ENCODE data around the gene GALNT7. TPM values are rescaled to one million over a fixed set of nuclear protein-coding genes. Genes with fewer than 3 reads are reported as not detected.

GALNT7 gene
- total RNA-seq, 1 experiment from 2014 or later, result 28.9 TPM

DNA sequence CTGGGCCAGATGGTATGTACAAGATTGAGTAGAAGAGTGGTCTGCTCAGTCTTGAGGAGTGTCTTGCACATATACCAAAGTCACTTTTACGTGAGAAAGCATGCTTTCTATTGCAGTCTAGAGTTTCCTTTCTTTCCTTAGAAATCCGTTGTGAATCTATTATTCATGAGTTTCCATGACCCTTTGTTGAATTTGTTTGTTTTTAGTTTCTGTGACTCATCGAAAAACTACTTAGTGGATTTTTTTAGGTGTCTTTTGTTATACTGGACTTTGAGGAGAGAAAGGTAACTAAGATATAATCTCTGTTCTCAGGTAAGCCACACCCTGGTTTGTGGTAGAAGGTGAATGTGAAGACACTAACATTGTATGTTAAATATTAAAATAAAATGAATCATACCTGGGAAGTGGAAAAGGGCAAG, 23.0 kb downstream of the GALNT7 start:
- no peak overlapping the region for H3K27ac ChIP-seq (ENCODE audit: low read length)
- H3K36me3 ChIP-seq (ENCODE audit: insufficient read depth, low read length), result no peaks in the 10 kb centered on the region
- H3K27me3 ChIP-seq (ENCODE audit: low read length), result no peaks in the 10 kb centered on the region
- H4K20me1 ChIP-seq (ENCODE audit: insufficient read depth, low read depth, low read length), result no peaks in the 10 kb centered on the region
- no peak overlapping the region for H3K4me2 ChIP-seq (ENCODE audit: low read depth, low read length, poor library complexity, severe bottlenecking)
- no peak overlapping the region for H3K9ac ChIP-seq (ENCODE audit: low read length)
- no peak for DNase-seq
- no peaks in the 10 kb centered on the region for H3K9me3 ChIP-seq (ENCODE audit: low read length)
- H2AFZ ChIP-seq (ENCODE audit: low read length), result no peak overlapping the region
- no peak overlapping the region for H3K4me3 ChIP-seq (ENCODE audit: low read length)
- peaks cover 96% of the 10 kb centered on the region for H3K79me2 ChIP-seq (ENCODE audit: low read length)
- no peaks in the 10 kb centered on the region for H3K9me2 ChIP-seq (replicated peaks; ENCODE audit: insufficient read depth, low read length)
- H3K4me1 ChIP-seq (ENCODE audit: low read length), result peaks cover 72% of the 10 kb centered on the region

DNA sequence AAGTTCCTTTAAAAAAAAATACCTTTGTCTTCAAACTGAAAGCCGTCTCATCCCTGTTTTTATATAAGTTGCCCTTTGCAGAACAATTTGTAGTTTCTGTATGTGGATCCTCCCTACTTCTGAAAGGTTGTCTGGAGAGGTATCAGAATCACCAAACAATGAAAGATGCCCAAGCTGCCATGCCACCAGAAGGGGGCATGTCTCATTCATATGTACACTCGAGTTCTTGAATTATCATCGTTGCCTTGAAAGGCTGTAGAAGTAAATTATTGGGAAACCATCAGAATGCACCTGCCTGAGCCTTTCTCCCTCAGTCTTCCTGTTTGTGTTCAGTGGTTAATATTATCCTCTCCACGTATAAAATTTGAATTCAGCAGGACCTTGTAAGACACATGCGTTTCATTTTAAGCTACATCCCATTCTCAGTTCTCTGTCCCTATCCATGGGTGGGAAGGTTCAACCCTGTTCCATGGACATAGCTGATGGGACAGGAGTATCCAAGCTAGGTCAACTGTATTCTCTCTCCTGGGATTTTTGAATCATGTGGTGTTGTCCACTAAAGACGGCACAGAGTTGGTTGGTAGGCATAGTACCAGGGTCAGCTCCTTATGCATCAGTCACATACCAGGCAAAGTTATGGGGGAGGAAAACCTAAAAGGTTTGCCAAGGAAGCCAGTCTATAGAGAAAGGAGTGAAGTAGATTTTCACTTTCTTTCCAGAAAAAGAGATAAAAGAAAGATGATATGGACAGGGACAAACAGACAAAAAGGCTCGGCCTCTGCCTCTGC, 24.0 kb downstream of the GALNT7 start:
- Histone ChIP-seq H3K9ac (ENCODE audit: low read length) (no peak overlapping the region), H3K79me2 (ENCODE audit: low read length) (peaks cover 96% of the 10 kb centered on the region), H3K4me3 (ENCODE audit: low read length) (no peak overlapping the region), H3K9me2 (replicated peaks; ENCODE audit: insufficient read depth, low read length) (no peaks in the 10 kb centered on the region), H3K36me3 (ENCODE audit: insufficient read depth, low read length) (no peaks in the 10 kb centered on the region), H3K4me2 (ENCODE audit: low read depth, low read length, poor library complexity, severe bottlenecking) (peak overlapping the region; percentile 27), H3K9me3 (ENCODE audit: low read length) (no peaks in the 10 kb centered on the region), H3K27ac (ENCODE audit: low read length) (peak overlapping the region; percentile 50), H2AFZ (ENCODE audit: low read length) (no peak overlapping the region), H3K4me1 (ENCODE audit: low read length) (peaks cover 63% of the 10 kb centered on the region), H3K27me3 (ENCODE audit: low read length) (no peaks in the 10 kb centered on the region), H4K20me1 (ENCODE audit: insufficient read depth, low read depth, low read length) (no peaks in the 10 kb centered on the region)
- peak; percentile 48 for DNase-seq

DNA sequence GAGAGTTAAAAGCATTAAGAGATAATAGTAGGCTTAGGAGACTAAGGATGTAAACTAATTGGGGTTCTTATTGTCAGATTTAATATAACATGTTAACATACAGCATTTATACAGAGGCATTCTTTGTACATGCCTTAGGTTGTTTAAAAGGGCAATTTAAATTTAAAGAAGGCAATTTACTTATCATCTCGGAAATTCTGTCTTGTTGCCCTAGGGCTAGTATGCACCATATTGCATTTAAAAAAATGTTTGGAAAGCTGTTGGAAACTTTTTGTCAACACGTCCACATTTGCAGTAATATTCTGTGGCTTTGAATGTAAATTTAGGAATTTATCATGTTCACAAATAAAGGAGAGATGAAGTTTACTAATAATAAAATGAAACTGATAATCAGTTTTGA, 25.5 kb downstream of the GALNT7 start:
- Histone ChIP-seq H3K9me2 (replicated peaks; ENCODE audit: insufficient read depth, low read length) (no peaks in the 10 kb centered on the region), H3K36me3 (ENCODE audit: insufficient read depth, low read length) (no peaks in the 10 kb centered on the region), H3K4me3 (ENCODE audit: low read length) (no peak overlapping the region), H3K9ac (ENCODE audit: low read length) (no peak overlapping the region), H2AFZ (ENCODE audit: low read length) (no peak overlapping the region), H4K20me1 (ENCODE audit: insufficient read depth, low read depth, low read length) (no peaks in the 10 kb centered on the region), H3K9me3 (ENCODE audit: low read length) (no peaks in the 10 kb centered on the region), H3K27ac (ENCODE audit: low read length) (peak overlapping the region; percentile 30; the same call in 1 of the 2 replicates), H3K79me2 (ENCODE audit: low read length) (peaks cover 93% of the 10 kb centered on the region), H3K4me1 (ENCODE audit: low read length) (peaks cover 56% of the 10 kb centered on the region), H3K27me3 (ENCODE audit: low read length) (no peaks in the 10 kb centered on the region), H3K4me2 (ENCODE audit: low read depth, low read length, poor library complexity, severe bottlenecking) (peak overlapping the region; percentile 27)
- no peak for DNase-seq

DNA sequence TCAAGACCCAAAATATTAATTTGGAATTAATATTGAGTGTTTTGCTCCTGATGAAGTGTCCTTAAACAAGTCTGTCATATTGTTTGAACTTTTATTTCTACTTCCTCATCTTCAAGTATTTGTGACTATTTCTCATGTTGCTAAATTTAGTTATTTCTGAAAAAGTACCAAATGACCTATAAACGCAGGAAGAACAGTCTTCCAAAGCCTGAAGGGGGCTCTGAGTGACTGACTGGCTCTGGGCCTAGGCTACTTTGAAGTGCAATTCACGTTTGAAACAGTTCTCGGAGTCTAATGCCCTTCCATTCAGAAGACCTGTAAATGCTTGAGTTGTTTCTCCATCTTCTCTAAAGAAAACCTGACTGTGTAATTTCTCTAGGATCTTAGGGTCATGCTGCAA, 26.5 kb downstream of the GALNT7 start:
- Histone ChIP-seq H3K27me3 (ENCODE audit: low read length) (no peaks in the 10 kb centered on the region), H3K9me3 (ENCODE audit: low read length) (no peaks in the 10 kb centered on the region), H3K4me2 (ENCODE audit: low read depth, low read length, poor library complexity, severe bottlenecking) (peak overlapping the region; percentile 11), H3K4me1 (ENCODE audit: low read length) (peaks cover 53% of the 10 kb centered on the region), H4K20me1 (ENCODE audit: insufficient read depth, low read depth, low read length) (no peaks in the 10 kb centered on the region), H3K36me3 (ENCODE audit: insufficient read depth, low read length) (no peaks in the 10 kb centered on the region), H3K9me2 (replicated peaks; ENCODE audit: insufficient read depth, low read length) (no peaks in the 10 kb centered on the region), H3K9ac (ENCODE audit: low read length) (no peak overlapping the region), H3K79me2 (ENCODE audit: low read length) (peaks cover 93% of the 10 kb centered on the region), H3K4me3 (ENCODE audit: low read length) (no peak overlapping the region), H3K27ac (ENCODE audit: low read length) (no peak overlapping the region), H2AFZ (ENCODE audit: low read length) (no peak overlapping the region)
- no peak for DNase-seq

DNA sequence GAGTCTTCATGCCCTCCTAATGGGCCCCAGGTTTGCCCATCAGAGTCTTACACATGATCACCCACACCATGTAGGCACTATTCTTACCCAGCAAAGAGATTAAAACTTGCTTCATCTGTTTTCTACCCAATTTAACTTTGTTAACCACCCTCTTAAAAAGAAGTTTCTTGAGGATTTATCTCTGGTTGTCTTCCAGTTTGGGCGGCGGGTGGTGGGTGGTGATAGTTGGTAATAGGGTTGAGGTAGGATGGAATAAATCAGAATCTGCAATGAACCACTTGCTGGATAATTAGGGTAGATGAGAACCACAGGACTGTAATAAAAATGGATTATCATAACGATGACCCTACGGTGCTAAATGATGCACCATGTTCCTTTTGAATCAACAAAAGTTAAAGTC, 30.9 kb downstream of the GALNT7 start:
- Histone ChIP-seq H3K9me2 (replicated peaks; ENCODE audit: insufficient read depth, low read length) (no peaks in the 10 kb centered on the region), H3K79me2 (ENCODE audit: low read length) (peaks cover 93% of the 10 kb centered on the region), H3K36me3 (ENCODE audit: insufficient read depth, low read length) (peaks cover 4% of the 10 kb centered on the region), H2AFZ (ENCODE audit: low read length) (no peak overlapping the region), H3K9ac (ENCODE audit: low read length) (no peak overlapping the region), H4K20me1 (ENCODE audit: insufficient read depth, low read depth, low read length) (no peaks in the 10 kb centered on the region), H3K4me3 (ENCODE audit: low read length) (no peak overlapping the region), H3K27me3 (ENCODE audit: low read length) (no peaks in the 10 kb centered on the region), H3K9me3 (ENCODE audit: low read length) (no peaks in the 10 kb centered on the region), H3K4me2 (ENCODE audit: low read depth, low read length, poor library complexity, severe bottlenecking) (no peak overlapping the region), H3K27ac (ENCODE audit: low read length) (no peak overlapping the region), H3K4me1 (ENCODE audit: low read length) (peaks cover 16% of the 10 kb centered on the region)
- DNase-seq, result no peak

DNA sequence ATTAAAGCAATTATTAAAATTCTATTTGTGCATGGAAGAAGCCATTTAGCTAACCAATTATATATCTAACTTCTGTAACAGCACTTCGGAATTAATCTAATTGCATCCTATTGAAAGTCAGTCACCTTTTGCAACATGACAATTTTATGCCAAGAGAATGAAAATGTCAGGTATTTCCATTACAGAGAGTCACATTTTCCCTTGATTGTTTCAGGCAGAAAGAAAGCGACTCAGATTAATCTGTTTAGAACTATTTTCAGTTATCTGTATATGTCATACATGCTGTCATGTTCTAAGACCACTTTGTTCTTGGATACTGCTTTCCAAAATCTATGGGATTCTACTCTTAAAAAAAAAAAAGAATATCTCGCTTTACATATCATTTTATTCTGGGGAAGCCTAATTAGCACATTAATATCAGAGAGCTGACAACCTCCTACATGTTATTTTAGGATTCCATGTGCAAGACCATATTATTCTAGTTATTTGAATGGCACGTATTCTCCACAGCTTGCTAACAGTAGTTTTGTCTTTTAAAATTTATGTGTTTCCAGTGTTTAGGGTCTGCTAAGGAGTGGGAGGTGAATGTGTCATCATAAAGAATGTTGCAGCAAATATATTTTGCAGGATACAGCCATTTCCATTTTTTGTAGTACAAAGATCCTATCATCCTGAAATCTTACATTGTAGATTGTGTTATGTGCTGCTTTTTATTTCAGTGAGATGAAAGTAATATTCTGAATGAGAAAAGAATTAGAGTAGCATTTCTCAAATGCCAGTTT, 31.7 kb downstream of the GALNT7 start:
- H3K9me2 ChIP-seq (replicated peaks; ENCODE audit: insufficient read depth, low read length), result no peaks in the 10 kb centered on the region
- no peaks in the 10 kb centered on the region for H3K27me3 ChIP-seq (ENCODE audit: low read length)
- no peaks in the 10 kb centered on the region for H4K20me1 ChIP-seq (ENCODE audit: insufficient read depth, low read depth, low read length)
- no peak overlapping the region for H3K4me3 ChIP-seq (ENCODE audit: low read length)
- DNase-seq, result no peak
- H3K27ac ChIP-seq (ENCODE audit: low read length), result no peak overlapping the region
- peaks cover 7% of the 10 kb centered on the region for H3K36me3 ChIP-seq (ENCODE audit: insufficient read depth, low read length)
- peaks cover 93% of the 10 kb centered on the region for H3K79me2 ChIP-seq (ENCODE audit: low read length)
- no peak overlapping the region for H2AFZ ChIP-seq (ENCODE audit: low read length)
- H3K4me2 ChIP-seq (ENCODE audit: low read depth, low read length, poor library complexity, severe bottlenecking), result no peak overlapping the region
- H3K9me3 ChIP-seq (ENCODE audit: low read length), result no peaks in the 10 kb centered on the region
- H3K9ac ChIP-seq (ENCODE audit: low read length), result no peak overlapping the region
- peaks cover 8% of the 10 kb centered on the region for H3K4me1 ChIP-seq (ENCODE audit: low read length)

DNA sequence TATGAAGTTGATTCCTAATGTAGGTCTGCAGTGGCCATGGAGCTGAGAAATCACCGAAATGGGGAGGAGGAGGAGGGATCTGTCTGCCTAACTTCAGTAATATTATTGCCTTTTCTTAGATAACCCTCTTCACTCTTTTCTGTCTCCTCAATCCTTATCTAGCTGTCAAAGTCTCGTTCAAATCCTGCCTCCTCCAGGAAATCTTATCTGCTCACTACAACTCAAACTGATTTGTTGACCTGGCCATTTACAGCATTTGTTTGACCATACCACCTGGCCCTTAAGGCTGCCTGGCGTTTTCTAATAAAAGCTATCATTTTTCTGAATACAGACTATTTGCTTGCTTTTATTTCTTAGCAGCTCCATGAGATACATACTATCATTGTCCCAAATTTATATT, 33.8 kb downstream of the GALNT7 start:
- no peaks in the 10 kb centered on the region for H3K27me3 ChIP-seq (ENCODE audit: low read length)
- H3K4me1 ChIP-seq (ENCODE audit: low read length), result peaks cover 8% of the 10 kb centered on the region
- no peak overlapping the region for H3K4me3 ChIP-seq (ENCODE audit: low read length)
- peaks cover 7% of the 10 kb centered on the region for H3K36me3 ChIP-seq (ENCODE audit: insufficient read depth, low read length)
- no peak overlapping the region for H3K9ac ChIP-seq (ENCODE audit: low read length)
- no peaks in the 10 kb centered on the region for H3K9me3 ChIP-seq (ENCODE audit: low read length)
- DNase-seq, result no peak
- H3K9me2 ChIP-seq (replicated peaks; ENCODE audit: insufficient read depth, low read length), result no peaks in the 10 kb centered on the region
- H3K27ac ChIP-seq (ENCODE audit: low read length), result no peak overlapping the region
- H3K4me2 ChIP-seq (ENCODE audit: low read depth, low read length, poor library complexity, severe bottlenecking), result no peak overlapping the region
- no peak overlapping the region for H2AFZ ChIP-seq (ENCODE audit: low read length)
- no peaks in the 10 kb centered on the region for H4K20me1 ChIP-seq (ENCODE audit: insufficient read depth, low read depth, low read length)
- H3K79me2 ChIP-seq (ENCODE audit: low read length), result peaks cover 95% of the 10 kb centered on the region

DNA sequence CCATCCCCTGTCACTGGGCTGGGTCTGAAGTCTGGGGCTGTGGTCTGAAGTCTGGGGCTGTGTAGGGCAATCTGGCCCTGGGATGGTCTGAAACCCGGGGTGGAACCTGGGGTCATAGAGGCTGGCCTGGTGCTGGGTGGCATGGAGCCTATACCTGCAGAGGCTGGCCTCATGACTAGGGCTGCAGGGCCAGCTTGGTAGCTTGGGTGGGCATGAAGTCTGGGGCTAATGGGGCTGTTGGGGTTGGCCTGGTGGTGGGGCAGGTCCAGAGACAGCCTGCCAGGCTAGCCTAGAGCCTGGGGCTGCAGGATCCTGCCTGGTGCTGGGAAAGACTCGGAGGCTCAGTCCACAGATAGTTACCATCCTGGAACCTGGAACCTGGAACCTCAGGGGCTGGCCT, 37.0 kb downstream of the GALNT7 start:
- Histone ChIP-seq H3K9me3 (ENCODE audit: low read length) (no peaks in the 10 kb centered on the region), H3K4me1 (ENCODE audit: low read length) (peaks cover 2% of the 10 kb centered on the region), H3K4me2 (ENCODE audit: low read depth, low read length, poor library complexity, severe bottlenecking) (no peak overlapping the region), H4K20me1 (ENCODE audit: insufficient read depth, low read depth, low read length) (no peaks in the 10 kb centered on the region), H3K27ac (ENCODE audit: low read length) (no peak overlapping the region), H3K36me3 (ENCODE audit: insufficient read depth, low read length) (peaks cover 7% of the 10 kb centered on the region), H3K79me2 (ENCODE audit: low read length) (peaks cover 94% of the 10 kb centered on the region), H3K4me3 (ENCODE audit: low read length) (no peak overlapping the region), H3K27me3 (ENCODE audit: low read length) (no peaks in the 10 kb centered on the region), H3K9ac (ENCODE audit: low read length) (no peak overlapping the region), H3K9me2 (replicated peaks; ENCODE audit: insufficient read depth, low read length) (no peaks in the 10 kb centered on the region), H2AFZ (ENCODE audit: low read length) (no peak overlapping the region)
- no peak for DNase-seq

All from Karpas-422 (cell line).